Lung (tissue), 12 donors: ENCODE data around the gene MSH3. TPM values are rescaled to one million over a fixed set of nuclear protein-coding genes. Genes with fewer than 3 reads are reported as not detected.
"Not testable (repeated sequence)": the region's sequence is repeated elsewhere in the genome, so short reads cannot be mapped to it uniquely, and the experiment has no call there.

Experiments used
- ATAC-seq: fragments of 200-7000 bp; cut with Tn5 transposase; one replicate; pipeline ENCODE4 v1.9.1; 2020; ENCODE audit warnings: moderate number of reproducible peaks; ENCODE audit not compliant: insufficient read depth, low FRiP score
- DNase-seq, 3 donors: peaks; one replicate each; pipeline ENCODE4 v3.0.0-alpha.2; 2013 to 2017
- H3K27ac ChIP-seq, 2 donors: one replicate each; pipeline ENCODE4 v1.5.1; 2013; ENCODE audit warnings: mild to moderate bottlenecking in 2 of 2, moderate library complexity in 2 of 2, control low read depth in 1 of 2, inconsistent platforms in 1 of 2, low read depth in 1 of 2, low read length in 1 of 2
- H3K27me3 ChIP-seq, 3 donors: one replicate each; pipeline ENCODE4 v1.5.1; 2013; ENCODE audit warnings: low read length in 2 of 3; ENCODE audit not compliant: control insufficient read depth in 3 of 3, insufficient read depth in 3 of 3
- H3K36me3 ChIP-seq, 4 donors: one replicate each; pipeline ENCODE4 v1.5.1; 2013; ENCODE audit warnings: low read length in 4 of 4, mild to moderate bottlenecking in 1 of 4, moderate library complexity in 1 of 4; ENCODE audit not compliant: control insufficient read depth in 4 of 4, insufficient read depth in 4 of 4
- H3K4me1 ChIP-seq, 5 donors: one replicate each; pipeline ENCODE4 v1.5.1; 2013; ENCODE audit warnings: low read length in 5 of 5, mild to moderate bottlenecking in 2 of 5, moderate library complexity in 1 of 5; ENCODE audit not compliant: control insufficient read depth in 5 of 5, insufficient read depth in 5 of 5
- H3K4me3 ChIP-seq: one replicate; pipeline ENCODE4 v1.5.1; 2013; ENCODE audit warnings: mild to moderate bottlenecking, control low read depth, moderate library complexity
- H3K9ac ChIP-seq, 2 donors: one replicate each; pipeline ENCODE4 v1.5.1; 2013; ENCODE audit warnings: low read length in 2 of 2, control low read depth in 1 of 2; ENCODE audit not compliant: insufficient read depth in 1 of 2
- H3K9me3 ChIP-seq, 4 donors: one replicate each; pipeline ENCODE4 v1.5.1; 2013; ENCODE audit warnings: low read length in 3 of 4, mild to moderate bottlenecking in 1 of 4, moderate library complexity in 1 of 4; ENCODE audit not compliant: control insufficient read depth in 4 of 4, insufficient read depth in 3 of 4
- CTCF ChIP-seq: IDR thresholded peaks from 2 replicates; pipeline ENCODE4 v1.5.1; 2012; ENCODE audit warnings: mild to moderate bottlenecking; ENCODE audit errors: control extremely low read depth, extremely low read depth
- WGBS, 2 donors: extraction: QIAGEN DNeasy Blood & Tissue Kit; methylation state at CpG; one replicate each; pipeline ENCODE4 v1.1.7; 2013; 5-methylcytosine and 5-hydroxymethylcytosine counted together
- polyA plus RNA-seq, 2 donors: library from polyadenylated mRNA; stranded (reverse); fragments of 200-250 nt; gene quantifications; one replicate each; pipeline ENCODE4 v1.2.1, GENCODE V29; 2013
- total RNA-seq, 2 donors: library from RNA; depleted of rRNA in 1 of 2; stranded (reverse); fragments of >200 nt in 1 of 2; gene quantifications; one replicate each; pipeline ENCODE4 v1.2.1, GENCODE V29; 2014 to 2021
- donor health status: control.
- donor health status: control.
- donor health status: Bipolar disorder and iron deficiency.
- donor health status: healthy.
- donor health status: DM: yes; HTN: yes; CAD: no.

MSH3 gene
- total and polyA plus RNA-seq, 4 donors, result 2.8 to 29.0 (median 9.6) TPM

- H3K27ac ChIP-seq, result no peak overlapping the region
- DNase-seq, result no peak
- no peak for TF ChIP-seq CTCF
- H3K9me3 ChIP-seq, result no peaks in the 10 kb centered on the region
- H3K36me3 ChIP-seq, result peaks cover 3 to 19% (median 14%) of the 10 kb centered on the region in 4 donors
- no peak for ATAC-seq
- WGBS, 2 donors, result 89 to 96% methylated on average over 3 of the region's 3 CpGs
- no peak overlapping the region for H3K4me3 ChIP-seq
- no peaks in the 10 kb centered on the region for H3K27me3 ChIP-seq
- peaks cover 0 to 3% (median 0%) of the 10 kb centered on the region in 5 donors for H3K4me1 ChIP-seq
- H3K9ac ChIP-seq, result no peak overlapping the region
Measured at GRCh38 chr5:80877592-80877991, 223.1 kb downstream of the MSH3 start.

- WGBS, 2 donors, result 97 to 98% methylated on average over 4 of the region's 4 CpGs
- no peak for DNase-seq
- Histone ChIP-seq H3K36me3 (peaks cover 0 to 13% (median 6%) of the 10 kb centered on the region in 4 donors), H3K27me3 (no peaks in the 10 kb centered on the region), H3K4me3 (no peak overlapping the region), H3K27ac (no peak overlapping the region), H3K9me3 (no peaks in the 10 kb centered on the region), H3K4me1 (peaks cover 0 to 4% (median 3%) of the 10 kb centered on the region in 5 donors), H3K9ac (no peak overlapping the region)
- TF ChIP-seq CTCF, result no peak
- no peak for ATAC-seq
Measured at GRCh38 chr5:80881726-80882125, 227.3 kb downstream of the MSH3 start.

- not testable (repeated sequence) for H3K9ac ChIP-seq, H3K36me3 ChIP-seq, H3K27me3 ChIP-seq, H3K27ac ChIP-seq, H3K9me3 ChIP-seq, ATAC-seq, H3K4me3 ChIP-seq, DNase-seq, H3K4me1 ChIP-seq
- WGBS, 2 donors, result 95 to 100% methylated on average over 3 of the region's 3 CpGs
Measured at GRCh38 chr5:80883390-80883789, 228.9 kb downstream of the MSH3 start.

- H3K4me1 ChIP-seq, result peaks cover 0 to 4% (median 0%) of the 10 kb centered on the region in 5 donors
- H3K27me3 ChIP-seq, result no peaks in the 10 kb centered on the region
- DNase-seq (no peak), ATAC-seq (no peak)
- WGBS, 2 donors, result 96 to 98% methylated on average over 3 of the region's 3 CpGs
- no peak for TF ChIP-seq CTCF
- H3K36me3 ChIP-seq, result peaks cover 0 to 5% (median 0%) of the 10 kb centered on the region in 4 donors
- no peak overlapping the region for H3K4me3 ChIP-seq
- H3K9me3 ChIP-seq, result no peaks in the 10 kb centered on the region
- H3K27ac ChIP-seq, result no peak overlapping the region
- no peak overlapping the region for H3K9ac ChIP-seq
Measured at GRCh38 chr5:80884086-80884813, 229.8 kb downstream of the MSH3 start.
